GM18909 (cell line): Measurements from ENCODE around the gene COPS7B.
"Not testable (repeated sequence)": the region's sequence is repeated elsewhere in the genome, so short reads cannot be mapped to it uniquely, and the experiment has no call there.

Experiments used
- ATAC-seq: cut with Tn5 transposase; IDR thresholded peaks from one replicate; pipeline ENCODE4 v1.9.1; 2021; ENCODE audit warnings: mild to moderate bottlenecking; ENCODE audit not compliant: unreplicated experiment, poor library complexity

COPS7B gene

GRCh38 chr2:231786177-231786916, at the start of gene COPS7B:
Gene COPS7B, plus strand, starts transcription at chr2:231786445. Its CDS starts 2,126 bp downstream, at chr2:231788571.
- ATAC-seq = peak; percentile 66

- no peak for ATAC-seq
Observed at GRCh38 chr2:231737761-231738160, 48.5 kb upstream of the COPS7B start.

- ATAC-seq = no peak
Observed at GRCh38 chr2:231743376-231744116, 42.7 kb upstream of the COPS7B start.

GRCh38 chr2:231745303-231746038, 40.8 kb upstream of the COPS7B start:
- ATAC-seq = no peak

- ATAC-seq = not testable (repeated sequence)
Observed at GRCh38 chr2:231748153-231748896, 37.9 kb upstream of the COPS7B start.

- ATAC-seq = not testable (repeated sequence)
Observed at GRCh38 chr2:231749016-231749415, 37.2 kb upstream of the COPS7B start.

GRCh38 chr2:231751042-231751815, 35.0 kb upstream of the COPS7B start:
- ATAC-seq = no peak

GRCh38 chr2:231752061-231752460, 34.2 kb upstream of the COPS7B start:
- ATAC-seq = no peak

GRCh38 chr2:231761735-231762134, 24.5 kb upstream of the COPS7B start:
- ATAC-seq = no peak

GRCh38 chr2:231764124-231764523, 22.1 kb upstream of the COPS7B start:
- no peak for ATAC-seq

GRCh38 chr2:231764760-231765159, 21.5 kb upstream of the COPS7B start:
- no peak for ATAC-seq

GRCh38 chr2:231765496-231765929, 20.7 kb upstream of the COPS7B start:
- ATAC-seq = peak; percentile 42

GRCh38 chr2:231769170-231770136, 16.8 kb upstream of the COPS7B start:
- ATAC-seq = no peak

GRCh38 chr2:231780123-231780908, 5.9 kb upstream of the COPS7B start:
- ATAC-seq = no peak

GRCh38 chr2:231780909-231781797, 5.1 kb upstream of the COPS7B start, which contains the start of gene PDE6D:
Gene PDE6D, minus strand, starts transcription at chr2:231781282. Its CDS starts 168 bp downstream, at chr2:231781114.
- ATAC-seq = peak; percentile 92
